Suprapubic skin (tissue), 4 donors: ENCODE results near the gene KLHL30. TPM values are rescaled to one million over a fixed set of nuclear protein-coding genes. Genes with fewer than 3 reads are reported as not detected.
A peak's percentile ranks its signal among the peaks of the same experiment; 100 is the strongest.

Source experiments
- DNase-seq, 2 donors: peaks; one replicate each; pipeline ENCODE4 v3.0.0-alpha.2; 2019; ENCODE audit warnings: low spot score in 2 of 2
- H3K27ac ChIP-seq: fragments of 200-600 bp; sonication (generic); one replicate; pipeline ENCODE4 v1.5.1; 2019
- H3K27me3 ChIP-seq: fragments of 200-600 bp; sonication (generic); one replicate; pipeline ENCODE4 v1.5.1; 2019
- H3K36me3 ChIP-seq: fragments of 200-600 bp; sonication (generic); one replicate; pipeline ENCODE4 v1.5.1; 2019
- H3K4me1 ChIP-seq: fragments of 200-600 bp; sonication (generic); one replicate; pipeline ENCODE4 v1.5.1; 2019
- H3K4me3 ChIP-seq: fragments of 200-600 bp; sonication (generic); one replicate; pipeline ENCODE4 v1.5.1; 2019; ENCODE audit warnings: mild to moderate bottlenecking
- H3K9me3 ChIP-seq: fragments of 200-600 bp; sonication (generic); one replicate; pipeline ENCODE4 v1.5.1; 2019
- EP300 ChIP-seq: sonication (generic); formaldehyde crosslinking; IDR thresholded peaks from one replicate; pipeline ENCODE4 v1.6.1; 2017; ENCODE audit warnings: antibody characterized with exemption
- POLR2A ChIP-seq, 2 donors: fragments of 450-650 bp; IDR thresholded peaks; one replicate each; pipeline ENCODE4 v1.6.1; 2017; ENCODE audit warnings: antibody characterized with exemption in 2 of 2, mild to moderate bottlenecking in 2 of 2, moderate library complexity in 2 of 2
- POLR2AphosphoS5 ChIP-seq, 3 donors: sonication (generic); formaldehyde crosslinking; IDR thresholded peaks; one replicate each; pipeline ENCODE4 v1.6.1; 2017; ENCODE audit warnings: antibody characterized with exemption in 3 of 3
- WGBS: methylation state at CpG from one replicate; pipeline ENCODE4 v1.1.5; 2018; 5-methylcytosine and 5-hydroxymethylcytosine counted together
- total RNA-seq, 4 donors: library from RNA; depleted of rRNA; stranded (reverse); fragments of >200 nt; gene quantifications; one replicate each; pipeline ENCODE4 v1.1.0, GENCODE V29; 2016
- TF ChIP-seq, protein P1 (sequence below), 2 donors: fragments of 200-600 bp in 1 of 2; fragments of 450-650 bp in 1 of 2; sonication (generic) in 1 of 2; IDR thresholded peaks; one replicate each; pipeline ENCODE4 v1.5.1; 2016 to 2019; ENCODE audit warnings: antibody characterized with exemption in 2 of 2, mild to moderate bottlenecking in 1 of 2, moderate library complexity in 1 of 2

The KLHL30 gene
- total RNA-seq, 4 donors from 2014 or later: 0.13 to 0.23 TPM; not detected in 2

DNA sequence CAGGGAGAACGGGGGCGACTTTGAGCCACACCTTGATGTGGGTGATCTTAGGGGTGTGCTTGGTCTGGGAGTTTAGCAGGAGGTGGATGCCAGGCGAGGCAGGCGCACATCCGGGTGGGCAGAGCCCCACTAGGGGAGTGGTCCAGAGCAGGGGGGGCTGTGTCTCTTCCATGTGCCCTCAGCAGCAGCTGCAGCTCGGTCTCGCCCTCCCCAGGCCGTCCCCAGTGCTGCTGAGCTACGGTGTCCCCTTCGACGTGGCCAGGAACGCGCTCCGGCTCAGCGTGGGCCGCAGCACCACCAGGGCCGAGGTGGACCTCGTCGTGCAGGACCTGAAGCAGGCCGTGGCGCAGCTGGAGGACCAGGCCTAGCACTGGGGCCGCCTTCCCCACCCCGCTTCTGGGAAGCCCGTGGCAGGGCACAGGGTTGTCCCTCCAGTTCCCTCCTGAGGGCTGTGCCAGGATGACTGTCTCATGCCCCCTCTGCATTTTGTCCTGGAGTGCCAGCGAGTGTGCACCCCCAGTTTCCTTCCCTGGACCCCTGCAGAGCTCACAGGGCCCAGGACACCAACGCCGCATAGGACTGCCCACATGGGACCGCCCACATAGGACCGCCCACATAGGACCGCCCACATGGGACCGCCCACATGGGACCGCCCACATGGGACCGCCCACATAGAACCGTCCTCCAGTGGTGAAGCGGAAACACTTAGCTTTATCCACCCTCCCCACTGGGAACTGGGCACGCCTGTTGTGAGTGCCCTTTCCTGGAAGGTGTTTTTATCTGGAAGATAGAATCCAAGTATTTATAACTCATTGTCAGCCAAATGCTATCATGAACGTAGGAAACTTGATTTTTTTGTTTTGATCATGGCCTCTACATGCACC is 40.2 kb upstream of the KLHL30 start:
- H3K4me1 ChIP-seq: peaks cover 15% of the 10 kb centered on the region
- TF ChIP-seq, protein P1, sequence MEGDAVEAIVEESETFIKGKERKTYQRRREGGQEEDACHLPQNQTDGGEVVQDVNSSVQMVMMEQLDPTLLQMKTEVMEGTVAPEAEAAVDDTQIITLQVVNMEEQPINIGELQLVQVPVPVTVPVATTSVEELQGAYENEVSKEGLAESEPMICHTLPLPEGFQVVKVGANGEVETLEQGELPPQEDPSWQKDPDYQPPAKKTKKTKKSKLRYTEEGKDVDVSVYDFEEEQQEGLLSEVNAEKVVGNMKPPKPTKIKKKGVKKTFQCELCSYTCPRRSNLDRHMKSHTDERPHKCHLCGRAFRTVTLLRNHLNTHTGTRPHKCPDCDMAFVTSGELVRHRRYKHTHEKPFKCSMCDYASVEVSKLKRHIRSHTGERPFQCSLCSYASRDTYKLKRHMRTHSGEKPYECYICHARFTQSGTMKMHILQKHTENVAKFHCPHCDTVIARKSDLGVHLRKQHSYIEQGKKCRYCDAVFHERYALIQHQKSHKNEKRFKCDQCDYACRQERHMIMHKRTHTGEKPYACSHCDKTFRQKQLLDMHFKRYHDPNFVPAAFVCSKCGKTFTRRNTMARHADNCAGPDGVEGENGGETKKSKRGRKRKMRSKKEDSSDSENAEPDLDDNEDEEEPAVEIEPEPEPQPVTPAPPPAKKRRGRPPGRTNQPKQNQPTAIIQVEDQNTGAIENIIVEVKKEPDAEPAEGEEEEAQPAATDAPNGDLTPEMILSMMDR (IDR thresholded peaks at IDR 0.05): no peak
- H3K36me3 ChIP-seq: no peaks in the 10 kb centered on the region
- peak in 1 of 2 donors; percentile 74 for DNase-seq
- peak overlapping the region; percentile 65 for H3K27ac ChIP-seq
- H3K9me3 ChIP-seq: no peaks in the 10 kb centered on the region
- no peaks in the 10 kb centered on the region for H3K27me3 ChIP-seq
- no peak overlapping the region for H3K4me3 ChIP-seq
- WGBS: 78% methylated on average over 19 of the region's 37 CpGs

DNA sequence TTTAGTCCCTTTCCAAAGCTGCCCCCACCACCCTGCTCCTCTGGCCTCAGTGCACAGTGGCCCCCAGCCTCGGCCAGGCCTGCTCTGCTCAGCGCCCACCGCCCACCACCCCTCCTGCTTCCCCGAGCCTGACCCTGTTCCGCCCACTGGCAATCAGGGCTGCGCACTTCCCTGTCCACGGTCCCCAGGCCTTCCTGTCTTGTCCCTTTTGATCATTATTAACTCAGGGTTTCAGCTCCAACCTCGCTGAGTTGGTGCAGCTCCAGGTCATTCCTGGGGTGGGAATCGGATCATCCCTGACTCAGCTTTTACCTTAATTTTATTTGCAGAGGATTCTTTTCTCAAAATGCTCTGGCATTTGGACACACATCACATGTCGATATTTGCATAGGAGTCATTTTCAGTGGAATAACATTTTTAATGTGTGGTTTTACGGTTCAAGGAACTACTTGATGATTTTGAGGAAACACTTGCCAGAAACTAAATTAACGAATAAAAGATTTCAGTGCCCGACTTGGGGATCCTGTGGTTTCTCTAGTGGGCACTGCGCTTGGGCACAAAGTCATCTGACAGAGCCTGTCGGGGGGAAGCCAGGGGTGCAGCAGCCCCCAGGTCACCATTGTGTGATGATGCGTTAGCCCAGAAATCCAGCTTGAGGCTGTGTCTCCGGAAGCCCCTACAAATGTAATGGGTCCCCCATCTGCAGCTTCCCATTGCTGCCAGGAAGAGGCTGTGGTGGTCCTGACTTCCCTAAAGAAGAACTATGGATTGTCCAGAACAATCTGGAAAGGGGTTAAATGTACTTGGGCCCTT is 39.4 kb upstream of the KLHL30 start:
- WGBS: 83% methylated on average over 17 of the region's 17 CpGs
- peak; percentile 54 to 79 for DNase-seq
- TF ChIP-seq EP300: no peak
- TF ChIP-seq POLR2A (IDR thresholded peaks at IDR 0.05): no peak
- no peak for TF ChIP-seq POLR2AphosphoS5 (IDR thresholded peaks at IDR 0.05)
- Histone ChIP-seq H3K4me1 (peaks cover 15% of the 10 kb centered on the region), H3K27me3 (no peaks in the 10 kb centered on the region), H3K9me3 (no peaks in the 10 kb centered on the region), H3K4me3 (no peak overlapping the region), H3K27ac (peak overlapping the region; percentile 65), H3K36me3 (no peaks in the 10 kb centered on the region)

DNA sequence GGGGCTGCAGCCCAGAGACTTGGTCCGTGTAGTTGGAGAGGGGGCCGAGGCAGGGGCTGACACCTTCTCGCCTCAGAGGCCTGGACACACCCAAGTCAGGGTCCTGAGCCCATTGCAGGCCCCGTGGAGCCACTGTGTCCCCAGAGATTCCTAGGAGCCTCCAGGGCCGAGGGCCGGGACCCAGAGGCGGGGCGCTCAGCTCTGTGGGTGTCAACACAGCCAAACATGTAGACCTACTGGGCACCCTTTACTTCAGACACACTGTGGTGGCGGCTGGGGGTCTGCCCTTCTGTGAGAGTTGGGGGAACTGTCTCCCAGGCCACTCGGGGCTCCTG is 38.8 kb upstream of the KLHL30 start:
- peak; percentile 50 to 73 for DNase-seq
- H3K36me3 ChIP-seq: no peaks in the 10 kb centered on the region
- H3K27ac ChIP-seq: no peak overlapping the region
- H3K4me3 ChIP-seq: no peak overlapping the region
- no peaks in the 10 kb centered on the region for H3K9me3 ChIP-seq
- WGBS: 70% methylated on average over 2 of the region's 10 CpGs
- H3K4me1 ChIP-seq: peaks cover 15% of the 10 kb centered on the region
- TF ChIP-seq, protein P1 (IDR thresholded peaks at IDR 0.05): no peak
- TF ChIP-seq POLR2A (IDR thresholded peaks at IDR 0.05): no peak
- TF ChIP-seq POLR2AphosphoS5 (IDR thresholded peaks at IDR 0.05): no peak
- no peak for TF ChIP-seq EP300
- H3K27me3 ChIP-seq: no peaks in the 10 kb centered on the region

DNA sequence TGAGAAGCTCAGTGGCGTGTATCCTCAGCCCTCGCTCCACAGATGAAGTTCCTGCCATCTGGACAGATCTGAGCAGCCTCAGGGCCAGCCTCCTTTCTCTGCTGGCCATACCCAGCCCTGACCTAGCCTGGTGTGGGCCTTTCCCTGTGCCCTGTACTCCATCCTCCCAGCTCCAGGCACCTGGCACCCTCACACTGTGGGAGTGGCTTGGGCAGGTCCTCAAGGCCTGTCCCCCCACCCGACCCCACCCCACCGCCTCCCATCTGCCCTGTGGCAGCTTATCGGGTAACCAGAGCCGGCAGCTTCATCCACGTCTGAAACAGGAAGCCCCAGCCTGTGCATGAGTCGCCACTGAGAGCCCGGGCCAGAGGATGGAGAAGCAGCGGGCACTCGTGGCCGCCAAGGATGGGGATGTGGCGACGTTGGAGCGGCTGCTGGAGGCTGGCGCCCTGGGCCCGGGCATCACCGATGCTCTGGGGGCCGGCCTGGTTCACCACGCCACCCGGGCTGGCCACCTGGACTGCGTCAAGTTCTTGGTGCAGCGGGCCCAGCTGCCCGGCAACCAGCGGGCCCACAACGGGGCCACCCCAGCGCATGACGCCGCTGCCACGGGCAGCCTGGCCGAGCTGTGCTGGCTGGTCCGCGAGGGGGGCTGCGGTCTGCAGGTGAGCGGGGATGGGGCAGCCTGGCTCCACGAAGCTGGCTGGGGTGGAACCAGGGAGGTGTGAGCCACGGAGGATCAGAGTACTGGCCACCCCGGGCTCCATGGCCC is 38.2 kb upstream of the KLHL30 start, which contains the start of gene ESPNL:
Gene ESPNL, plus strand, starts transcription at position 292 of the 772 bp plus-strand sequence. Its CDS starts 80 bp downstream, at position 372.
- DNase-seq: peak; percentile 55 to 67
- no peak within 1 kb of the TSS for H3K4me3 ChIP-seq
- peaks cover 15% of the 10 kb centered on the region for H3K4me1 ChIP-seq
- no peaks in the 10 kb centered on the region for H3K27me3 ChIP-seq
- 64% methylated on average over 6 of the region's 38 CpGs for WGBS
- no peaks in the 10 kb centered on the region for H3K9me3 ChIP-seq
- H3K27ac ChIP-seq: no peak within 1 kb of the TSS
- no peak for TF ChIP-seq EP300
- no peak for TF ChIP-seq POLR2AphosphoS5 (IDR thresholded peaks at IDR 0.05)
- TF ChIP-seq, protein P1 (IDR thresholded peaks at IDR 0.05): no peak
- TF ChIP-seq POLR2A (IDR thresholded peaks at IDR 0.05): no peak
- H3K36me3 ChIP-seq: no peaks in the 10 kb centered on the region

DNA sequence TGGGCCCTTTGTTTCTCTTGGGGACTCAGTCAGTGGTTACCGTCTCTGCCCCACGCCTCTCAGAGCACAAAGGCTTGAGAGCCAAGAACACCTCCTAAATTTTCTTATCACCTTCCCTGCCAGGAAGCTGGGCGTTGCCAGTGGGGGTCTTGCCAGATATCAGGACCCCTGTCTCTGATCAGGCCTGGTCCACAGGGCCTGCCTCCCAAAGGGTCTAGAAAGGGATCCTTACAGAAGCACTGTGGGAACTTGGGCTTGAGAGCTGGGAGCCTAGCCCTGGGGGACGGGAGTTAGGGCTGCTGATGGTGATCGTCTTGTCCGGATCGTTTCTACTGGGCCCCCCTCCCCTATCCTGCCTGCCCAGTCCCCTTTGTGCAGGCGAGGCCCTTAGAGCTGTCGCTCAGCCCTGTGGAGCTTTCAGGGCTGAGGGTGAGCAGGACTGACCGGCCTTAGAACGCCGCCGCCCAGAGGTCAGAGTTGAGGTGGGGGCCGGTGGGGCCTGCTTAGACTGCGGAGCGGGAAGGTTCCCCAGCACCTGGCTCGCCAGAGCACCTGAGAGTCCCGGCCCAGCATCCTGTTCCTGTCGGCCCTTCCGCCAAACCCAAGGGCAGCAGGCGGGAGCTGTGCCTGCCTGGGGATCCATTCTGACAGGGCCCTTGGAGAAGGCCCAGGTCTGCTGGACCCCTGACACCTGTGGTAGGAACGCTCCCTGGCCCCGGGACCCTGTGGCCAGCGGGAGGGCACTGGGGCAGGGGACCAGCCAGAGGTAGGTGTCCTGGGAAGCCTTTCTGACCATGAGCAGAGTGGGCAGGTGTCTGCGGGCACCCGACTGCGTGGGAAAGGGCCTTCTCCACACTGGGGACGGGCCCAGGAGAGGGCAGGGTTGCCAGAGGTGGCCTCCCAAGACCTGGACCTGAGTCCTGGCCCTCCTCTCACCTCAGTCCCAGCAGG is 37.4 kb upstream of the KLHL30 start:
- DNase-seq: peak; percentile 46 to 75
- Histone ChIP-seq H3K36me3 (no peaks in the 10 kb centered on the region), H3K27ac (no peak overlapping the region), H3K4me1 (peaks cover 15% of the 10 kb centered on the region), H3K4me3 (no peak overlapping the region), H3K9me3 (no peaks in the 10 kb centered on the region), H3K27me3 (peaks cover 2% of the 10 kb centered on the region)
- WGBS: 100% methylated on average over 4 of the region's 28 CpGs
- TF ChIP-seq POLR2A (IDR thresholded peaks at IDR 0.05) (no peak), EP300 (no peak), POLR2AphosphoS5 (IDR thresholded peaks at IDR 0.05) (no peak)
- TF ChIP-seq, protein P1 (IDR thresholded peaks at IDR 0.05): no peak
